Measurements from ENCODE around the gene CES4A. TPM values are rescaled to one million over a fixed set of nuclear protein-coding genes. Genes with fewer than 3 reads are reported as not detected.
A peak's percentile ranks its signal among the peaks of the same experiment; 100 is the strongest.

Gene CES4A
- total RNA-seq, 4 donors from 2014 or later: 10.9 to 15.7 (median 12.8) TPM

DNA sequence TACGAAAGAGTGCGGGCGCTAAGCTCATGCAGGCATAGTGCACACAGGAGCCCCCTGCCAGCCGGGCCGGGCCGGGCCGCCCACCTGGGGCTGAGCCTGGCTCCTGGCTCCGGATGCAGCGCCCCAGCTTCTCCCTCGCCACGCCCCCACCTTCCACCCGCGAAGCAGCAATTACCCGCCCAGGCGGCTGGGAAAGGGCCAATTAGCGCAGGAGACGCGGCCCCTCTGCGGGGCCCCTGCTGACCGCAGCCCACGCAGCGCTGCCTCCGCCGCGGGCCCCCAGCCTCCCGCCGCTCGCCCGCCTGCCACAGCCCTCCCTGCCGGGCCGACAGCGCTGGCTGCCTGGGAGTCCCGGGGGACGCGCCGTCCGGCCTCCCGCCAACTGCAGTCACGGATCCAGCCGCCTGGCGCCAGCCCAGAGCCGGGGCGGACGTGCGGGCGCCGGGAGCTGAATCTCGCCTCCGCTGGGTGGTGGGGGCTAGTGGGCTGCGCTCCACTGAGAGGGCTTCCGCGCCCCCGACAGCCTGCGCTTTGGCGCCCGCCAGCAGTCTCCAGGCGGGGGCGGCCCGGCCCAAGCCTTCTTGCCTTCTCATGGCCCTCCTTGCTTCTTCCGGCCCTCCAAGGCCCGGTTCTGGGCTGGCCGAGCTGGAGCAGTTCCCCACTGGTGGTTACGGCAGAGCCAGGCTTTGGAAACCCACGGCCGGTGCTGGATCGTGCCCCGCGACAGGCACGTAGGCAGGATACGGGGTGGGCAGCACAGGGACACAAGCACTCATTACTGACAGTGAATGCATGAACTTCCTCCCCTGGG, 25.6 kb downstream of the CES4A start:
- intact Hi-C loops (cut with DNase I): no loop called here
- H3K36me3 ChIP-seq: no peaks in the 10 kb centered on the region
- DNase-seq: peak; percentile 81 to 83
- no peaks in the 10 kb centered on the region for H3K9me3 ChIP-seq
- no peaks in the 10 kb centered on the region for H3K27me3 ChIP-seq
- peak overlapping the region; percentile 3 to 57 (median 9) for H3K27ac ChIP-seq
- H3K4me1 ChIP-seq: peaks cover 9 to 17% of the 10 kb centered on the region in 2 donors
- peak overlapping the region in 2 of 3 donors; percentile 25 to 47 for H3K4me3 ChIP-seq (replicated peaks in 1 of 3)
- TF ChIP-seq CTCF (IDR thresholded peaks at IDR 0.05) (peak in 2 of 6 experiments; percentile 44 to 48), POLR2A (IDR thresholded peaks at IDR 0.05) (peak in 1 of 2 donors; percentile 15)
- 1 to 2% methylated on average over 7 to 26 of the region's 70 CpGs for WGBS, 2 donors

GRCh38 chr16:67014634-67015312, 26.4 kb downstream of the CES4A start:
- no peaks in the 10 kb centered on the region for H3K36me3 ChIP-seq
- peak overlapping the region in 1 of 3 donors; percentile 47 for H3K4me3 ChIP-seq (replicated peaks in 1 of 3)
- TF ChIP-seq CTCF (IDR thresholded peaks at IDR 0.05): no peak
- no peak for TF ChIP-seq POLR2A (IDR thresholded peaks at IDR 0.05)
- WGBS, 2 donors: 60 to 65% methylated on average over 6 of the region's 6 CpGs
- no peaks in the 10 kb centered on the region for H3K9me3 ChIP-seq
- H3K4me1 ChIP-seq: peaks cover 9 to 17% of the 10 kb centered on the region in 2 donors
- no peaks in the 10 kb centered on the region for H3K27me3 ChIP-seq
- no peak for DNase-seq
- peak overlapping the region in 2 of 3 donors; percentile 9 to 57 for H3K27ac ChIP-seq
- intact Hi-C loops (cut with DNase I): no loop called here

DNA sequence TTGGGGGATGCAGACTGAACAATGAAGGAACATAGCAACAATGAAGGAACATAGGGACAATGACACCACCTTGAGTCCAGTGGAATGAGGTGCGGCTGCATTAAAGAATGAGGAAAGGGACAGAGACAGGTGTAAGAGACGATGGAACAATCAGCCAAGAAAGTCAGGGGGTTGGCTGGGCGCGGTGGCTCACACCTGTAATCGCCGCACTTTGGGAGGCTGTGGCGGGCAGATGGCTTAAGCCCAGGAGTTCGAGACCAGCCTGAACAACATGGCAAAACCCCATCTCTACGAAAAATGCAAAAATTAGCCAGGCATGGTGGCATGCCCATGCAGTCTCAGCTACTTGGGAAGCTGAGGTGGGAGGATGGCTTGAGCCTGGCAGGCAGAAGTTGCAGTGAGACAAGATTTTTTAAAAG, 26.9 kb downstream of the CES4A start:
- Histone ChIP-seq H3K4me1 (peaks cover 9 to 17% of the 10 kb centered on the region in 2 donors), H3K27me3 (no peaks in the 10 kb centered on the region), H3K4me3 (replicated peaks in 1 of 3) (no peak overlapping the region), H3K36me3 (no peaks in the 10 kb centered on the region), H3K27ac (no peak overlapping the region), H3K9me3 (no peaks in the 10 kb centered on the region)
- intact Hi-C loops (cut with DNase I): no loop called here
- TF ChIP-seq CTCF (IDR thresholded peaks at IDR 0.05): peak in 3 of 6 experiments; percentile 12 to 28 (median 19)
- TF ChIP-seq POLR2A (IDR thresholded peaks at IDR 0.05): no peak
- WGBS, 2 donors: 91 to 93% methylated on average over 9 of the region's 9 CpGs
- DNase-seq: no peak

GRCh38 chr16:67016143-67016542, 27.8 kb downstream of the CES4A start:
- no peak for DNase-seq
- intact Hi-C loops (cut with DNase I): no loop called here
- no peaks in the 10 kb centered on the region for H3K27me3 ChIP-seq

GRCh38 chr16:67016681-67017420, 28.5 kb downstream of the CES4A start:
- TF ChIP-seq CTCF (IDR thresholded peaks at IDR 0.05) (no peak), POLR2A (IDR thresholded peaks at IDR 0.05) (no peak)
- Histone ChIP-seq H3K4me3 (replicated peaks in 1 of 3) (no peak overlapping the region), H3K4me1 (peaks cover 9 to 17% of the 10 kb centered on the region in 2 donors), H3K27ac (no peak overlapping the region), H3K27me3 (no peaks in the 10 kb centered on the region), H3K36me3 (no peaks in the 10 kb centered on the region), H3K9me3 (no peaks in the 10 kb centered on the region)
- whole genome bisulfite sequencing, 2 donors: 83 to 88% methylated on average over 5 of the region's 5 CpGs
- DNase-seq: no peak
- intact Hi-C loops (cut with DNase I): no loop called here

More at GRCh38 chr16:67016143-67016542, 27.8 kb downstream of the CES4A start:
- no peaks in the 10 kb centered on the region for H3K36me3 ChIP-seq
- H3K27ac ChIP-seq: no peak overlapping the region
- H3K9me3 ChIP-seq: no peaks in the 10 kb centered on the region
- H3K4me3 ChIP-seq (replicated peaks in 1 of 3): no peak overlapping the region
- peaks cover 9 to 17% of the 10 kb centered on the region in 2 donors for H3K4me1 ChIP-seq
- no peak for TF ChIP-seq POLR2A (IDR thresholded peaks at IDR 0.05)

All from thyroid gland (tissue), 4 donors.